ENCODE data around the gene SLC25A40. TPM values are rescaled to one million over a fixed set of nuclear protein-coding genes. Genes with fewer than 3 reads are reported as not detected.
"Not testable (repeated sequence)": the region's sequence is repeated elsewhere in the genome, so short reads cannot be mapped to it uniquely, and the experiment has no call there.

SLC25A40 gene
- total RNA-seq, 6 experiments from 2014 or later: 6.1 to 27.0 (median 10.1) TPM

DNA sequence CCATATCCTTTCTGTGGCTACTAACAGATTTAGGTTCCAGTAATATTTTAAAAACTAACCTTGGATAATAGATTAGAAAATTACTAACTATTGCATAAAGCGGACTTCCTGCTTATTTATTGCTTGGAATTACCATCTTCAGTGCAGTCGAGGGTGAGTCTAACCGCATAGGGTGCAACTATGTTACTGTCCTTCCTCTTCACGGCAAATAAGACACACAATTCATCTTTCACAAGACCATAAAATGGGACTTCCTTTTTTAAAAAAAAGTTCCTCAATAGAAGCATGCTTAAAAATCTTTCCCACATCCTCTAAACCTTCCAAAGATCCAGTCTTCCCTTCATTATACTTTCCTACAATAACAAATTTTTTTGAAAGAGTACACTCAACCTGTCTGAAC is 2.1 kb downstream of the SLC25A40 start:
- Histone ChIP-seq H3K27me3 (no peaks in the 10 kb centered on the region), H3K4me1 (peaks cover 0 to 17% (median 7%) of the 10 kb centered on the region in 4 donors), H3K4me3 (no peak overlapping the region), H3K27ac (no peak overlapping the region), H3K9me3 (no peaks in the 10 kb centered on the region), H3K36me3 (no peaks in the 10 kb centered on the region)
- intact Hi-C loops (cut with DNase I): no loop called here
- 65% methylated on average over 4 of the region's 4 CpGs for WGBS (ENCODE audit: insufficient coverage, low coverage, low lambda C conversion rate, missing lambda C conversion rate)
- ATAC-seq: no peak
- TF ChIP-seq, protein P1, sequence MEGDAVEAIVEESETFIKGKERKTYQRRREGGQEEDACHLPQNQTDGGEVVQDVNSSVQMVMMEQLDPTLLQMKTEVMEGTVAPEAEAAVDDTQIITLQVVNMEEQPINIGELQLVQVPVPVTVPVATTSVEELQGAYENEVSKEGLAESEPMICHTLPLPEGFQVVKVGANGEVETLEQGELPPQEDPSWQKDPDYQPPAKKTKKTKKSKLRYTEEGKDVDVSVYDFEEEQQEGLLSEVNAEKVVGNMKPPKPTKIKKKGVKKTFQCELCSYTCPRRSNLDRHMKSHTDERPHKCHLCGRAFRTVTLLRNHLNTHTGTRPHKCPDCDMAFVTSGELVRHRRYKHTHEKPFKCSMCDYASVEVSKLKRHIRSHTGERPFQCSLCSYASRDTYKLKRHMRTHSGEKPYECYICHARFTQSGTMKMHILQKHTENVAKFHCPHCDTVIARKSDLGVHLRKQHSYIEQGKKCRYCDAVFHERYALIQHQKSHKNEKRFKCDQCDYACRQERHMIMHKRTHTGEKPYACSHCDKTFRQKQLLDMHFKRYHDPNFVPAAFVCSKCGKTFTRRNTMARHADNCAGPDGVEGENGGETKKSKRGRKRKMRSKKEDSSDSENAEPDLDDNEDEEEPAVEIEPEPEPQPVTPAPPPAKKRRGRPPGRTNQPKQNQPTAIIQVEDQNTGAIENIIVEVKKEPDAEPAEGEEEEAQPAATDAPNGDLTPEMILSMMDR (IDR thresholded peaks at IDR 0.05): no peak
- no peak for TF ChIP-seq POLR2A (IDR thresholded peaks at IDR 0.05)
- no peak for DNase-seq

DNA sequence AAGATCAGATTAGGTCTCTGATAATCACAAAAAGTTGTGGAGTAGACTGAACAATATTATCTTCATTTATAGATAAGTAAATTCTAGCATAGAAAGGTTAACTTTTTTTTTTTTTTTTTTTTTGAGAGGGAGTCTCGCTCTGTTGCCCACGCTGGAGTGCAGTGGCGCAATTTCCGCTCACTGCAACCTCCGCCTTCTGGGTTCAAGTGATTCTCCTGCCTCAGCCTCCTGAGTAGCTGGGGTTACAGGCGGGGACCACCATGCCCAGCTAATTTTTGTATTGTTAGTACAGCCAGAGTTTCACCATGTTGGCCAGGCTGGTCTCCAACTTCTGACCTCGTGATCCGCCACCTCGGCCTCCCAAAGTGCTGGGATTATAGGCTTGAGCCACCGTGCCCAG is 2.8 kb downstream of the SLC25A40 start:
- ATAC-seq; H3K27me3 ChIP-seq; H3K9me3 ChIP-seq; H3K4me3 ChIP-seq; H3K36me3 ChIP-seq; intact Hi-C loops (cut with DNase I); H3K27ac ChIP-seq; DNase-seq: not testable (repeated sequence)
- WGBS (ENCODE audit: insufficient coverage, low coverage, low lambda C conversion rate, missing lambda C conversion rate): 82% methylated on average over 4 of the region's 10 CpGs
- peaks cover 0 to 17% (median 7%) of the 10 kb centered on the region in 4 donors for H3K4me1 ChIP-seq

GRCh38 chr7:87872346-87872745 is 3.8 kb downstream of the SLC25A40 start:
- Histone ChIP-seq H3K9me3 (no peaks in the 10 kb centered on the region), H3K4me1 (peaks cover 0 to 10% (median 5%) of the 10 kb centered on the region in 4 donors), H3K27ac (no peak overlapping the region), H3K27me3 (no peaks in the 10 kb centered on the region), H3K36me3 (no peaks in the 10 kb centered on the region), H3K4me3 (no peak overlapping the region)
- ATAC-seq: no peak
- no peak for DNase-seq
- intact Hi-C loops (cut with DNase I): no loop called here
- WGBS (ENCODE audit: insufficient coverage, low coverage, low lambda C conversion rate, missing lambda C conversion rate): 80% methylated on average over 5 of the region's 5 CpGs
- TF ChIP-seq, protein P1 (IDR thresholded peaks at IDR 0.05): no peak
- no peak for TF ChIP-seq POLR2A (IDR thresholded peaks at IDR 0.05)

DNA sequence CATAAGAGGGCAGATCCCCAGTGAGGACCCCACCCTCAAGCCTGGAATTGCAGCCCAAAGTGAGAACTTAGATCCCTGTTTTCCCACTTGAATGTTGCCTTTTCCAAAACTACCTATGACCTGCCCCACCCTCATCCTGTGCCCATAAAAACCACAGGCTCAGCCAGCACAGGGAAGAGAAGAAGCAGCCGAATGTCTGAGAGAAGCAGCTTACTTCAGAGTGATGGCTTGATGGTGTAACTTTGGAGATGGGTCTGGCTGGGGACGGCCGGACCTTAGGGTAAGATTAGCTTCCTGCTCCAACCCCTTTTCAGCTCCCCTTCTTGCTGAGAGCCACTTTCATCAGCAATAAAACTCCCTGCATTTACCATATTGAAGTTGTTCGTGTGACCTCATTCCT is 5.7 kb downstream of the SLC25A40 start:
- Histone ChIP-seq H3K4me3 (no peak overlapping the region), H3K27me3 (no peaks in the 10 kb centered on the region), H3K9me3 (no peaks in the 10 kb centered on the region), H3K4me1 (peaks cover 0 to 9% (median 4%) of the 10 kb centered on the region in 4 donors), H3K27ac (no peak overlapping the region), H3K36me3 (no peaks in the 10 kb centered on the region)
- ATAC-seq (no peak), DNase-seq (no peak)
- no peak for TF ChIP-seq POLR2A (IDR thresholded peaks at IDR 0.05)
- TF ChIP-seq, protein P1 (IDR thresholded peaks at IDR 0.05): no peak
- intact Hi-C loops (cut with DNase I): no loop called here
- WGBS (ENCODE audit: insufficient coverage, low coverage, low lambda C conversion rate, missing lambda C conversion rate): 100% methylated on average over 1 of the region's 4 CpGs

- H3K27ac ChIP-seq; H3K4me3 ChIP-seq; DNase-seq; H3K4me1 ChIP-seq; ATAC-seq; H3K9me3 ChIP-seq; intact Hi-C loops (cut with DNase I); H3K27me3 ChIP-seq; H3K36me3 ChIP-seq: not testable (repeated sequence)
- WGBS (ENCODE audit: insufficient coverage, low coverage, low lambda C conversion rate, missing lambda C conversion rate): 98% methylated on average over 6 of the region's 6 CpGs
Measured at GRCh38 chr7:87866533-87866932, 9.6 kb downstream of the SLC25A40 start.

DNA sequence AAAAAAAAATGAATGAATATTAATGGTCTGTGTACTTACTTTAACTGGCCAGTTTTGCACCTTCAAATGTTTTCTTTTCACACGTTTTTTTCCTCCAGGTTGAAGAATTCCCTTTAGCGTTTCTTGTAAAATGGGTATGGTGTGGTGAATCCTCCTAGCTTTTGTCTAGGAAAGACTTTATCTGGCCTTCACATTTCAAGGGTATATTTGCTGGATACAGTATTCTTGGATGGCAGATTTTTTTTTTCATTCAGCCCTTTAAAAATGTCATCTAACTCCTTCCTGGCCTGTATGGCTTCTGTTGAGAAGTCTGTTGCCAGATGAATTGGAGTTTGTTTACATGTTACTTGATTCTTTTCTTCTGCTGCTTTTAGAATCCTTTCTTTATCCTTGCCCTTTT is 10.1 kb downstream of the SLC25A40 start:
- Histone ChIP-seq H3K4me3 (no peak overlapping the region), H3K4me1 (no peaks in the 10 kb centered on the region), H3K36me3 (no peaks in the 10 kb centered on the region), H3K27me3 (no peaks in the 10 kb centered on the region), H3K27ac (no peak overlapping the region), H3K9me3 (no peaks in the 10 kb centered on the region)
- WGBS (ENCODE audit: insufficient coverage, low coverage, low lambda C conversion rate, missing lambda C conversion rate): 91% methylated on average over 2 of the region's 2 CpGs
- DNase-seq (no peak), ATAC-seq (no peak)
- TF ChIP-seq, protein P1 (IDR thresholded peaks at IDR 0.05): no peak
- no peak for TF ChIP-seq POLR2A (IDR thresholded peaks at IDR 0.05)
- intact Hi-C loops (cut with DNase I): no loop called here
